H7 (cell line): ENCODE results near the gene NPAS4. TPM values are rescaled to one million over a fixed set of nuclear protein-coding genes. Genes with fewer than 3 reads are reported as not detected.
"Not testable (repeated sequence)": the region's sequence is repeated elsewhere in the genome, so short reads cannot be mapped to it uniquely, and the experiment has no call there.

Source experiments
- DNase-seq: peaks from one replicate; pipeline ENCODE4 v3.0.0; 2012
- H3K27me3 ChIP-seq: 2 replicates; pipeline ENCODE4 v1.6.0; 2011; ENCODE audit warnings: mild to moderate bottlenecking, low read length; ENCODE audit not compliant: control insufficient read depth, insufficient read depth
- H3K36me3 ChIP-seq: replicated peaks from 2 replicates; pipeline ENCODE4 v1.5.1; 2011; ENCODE audit warnings: low read length; ENCODE audit not compliant: control insufficient read depth, insufficient read depth
- H3K4me3 ChIP-seq: 2 replicates; pipeline ENCODE4 v1.5.1; 2011; ENCODE audit warnings: low read depth, mild to moderate bottlenecking, control low read depth, low read length, moderate library complexity; ENCODE audit not compliant: insufficient read depth
- total RNA-seq: library from RNA; depleted of rRNA; stranded (reverse); fragments of >200 nt; shearing (Covaris generic); gene quantifications from 2 replicates; pipeline ENCODE4 v1.2.3, GENCODE V29; 2014

Gene NPAS4
- total RNA-seq, 1 experiment from 2014 or later = not detected

DNA sequence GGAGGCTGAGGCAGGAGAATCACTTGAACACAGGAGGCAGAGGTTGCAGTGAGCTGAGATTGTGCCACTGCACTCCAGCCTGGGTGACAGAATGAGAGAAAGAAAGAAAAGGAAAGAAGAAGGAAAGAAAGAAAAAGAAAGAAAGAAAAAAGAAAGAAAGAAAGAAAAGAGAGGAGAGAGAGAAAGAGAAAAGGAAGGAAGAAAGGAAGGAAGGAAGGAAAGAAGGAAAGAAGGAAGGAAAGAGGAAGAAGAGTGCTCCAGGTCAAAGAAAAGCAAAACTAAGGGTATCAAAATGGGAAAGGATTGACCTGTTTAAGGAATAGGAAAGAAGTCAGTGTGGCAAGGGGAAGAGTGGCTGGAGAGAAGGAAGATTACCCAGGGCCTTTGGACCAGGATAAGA is 10.5 kb downstream of the NPAS4 start:
- not testable (repeated sequence) for DNase-seq, H3K36me3 ChIP-seq, H3K4me3 ChIP-seq, H3K27me3 ChIP-seq

DNA sequence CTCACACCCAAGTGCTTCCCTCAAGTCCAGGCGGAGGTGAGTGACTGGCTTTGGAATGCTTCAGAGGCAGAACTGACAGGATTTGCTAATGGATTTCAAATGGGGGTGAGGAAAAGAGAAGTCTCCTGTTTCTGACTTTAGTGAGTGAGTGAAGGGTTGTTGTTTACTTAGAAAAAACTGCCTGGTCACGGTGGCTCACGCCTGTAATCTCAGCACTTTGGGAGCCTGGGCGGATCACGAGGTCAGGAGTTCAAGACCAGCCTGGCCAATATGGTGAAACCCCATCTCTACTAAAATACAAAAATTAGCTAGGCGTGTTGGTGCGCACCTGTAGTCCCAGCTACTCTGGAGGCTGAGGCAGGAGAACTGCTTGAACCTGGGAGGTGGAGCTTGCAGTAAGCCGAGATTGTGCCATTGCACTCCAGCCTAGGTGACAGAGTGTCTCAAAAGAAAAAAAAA is 11.1 kb downstream of the NPAS4 start:
- not testable (repeated sequence) for H3K4me3 ChIP-seq, H3K27me3 ChIP-seq, DNase-seq
- H3K36me3 ChIP-seq = peaks cover 12% of the 10 kb centered on the region

DNA sequence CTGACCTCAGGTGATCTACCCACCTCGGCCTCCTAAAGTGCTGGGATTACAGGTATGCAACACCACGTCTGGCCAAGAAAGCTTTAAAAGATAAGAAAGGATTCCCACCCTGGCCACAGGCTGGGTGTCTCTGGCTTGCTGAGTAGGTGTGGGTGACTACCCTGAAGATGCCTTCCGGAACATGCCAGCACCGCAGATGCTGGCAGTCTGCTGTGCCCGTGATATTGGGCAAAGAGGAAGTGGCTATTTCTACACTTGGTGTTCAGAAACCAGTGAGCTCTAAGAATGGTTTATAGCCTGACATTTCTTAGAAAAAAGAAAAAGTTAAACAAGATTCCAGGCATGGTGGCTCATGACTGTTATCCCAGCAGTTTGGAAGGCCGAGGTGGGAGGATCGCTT is 11.8 kb downstream of the NPAS4 start:
- DNase-seq = no peak
- no peaks in the 10 kb centered on the region for H3K27me3 ChIP-seq
- no peak overlapping the region for H3K4me3 ChIP-seq
- H3K36me3 ChIP-seq = peaks cover 15% of the 10 kb centered on the region

DNA sequence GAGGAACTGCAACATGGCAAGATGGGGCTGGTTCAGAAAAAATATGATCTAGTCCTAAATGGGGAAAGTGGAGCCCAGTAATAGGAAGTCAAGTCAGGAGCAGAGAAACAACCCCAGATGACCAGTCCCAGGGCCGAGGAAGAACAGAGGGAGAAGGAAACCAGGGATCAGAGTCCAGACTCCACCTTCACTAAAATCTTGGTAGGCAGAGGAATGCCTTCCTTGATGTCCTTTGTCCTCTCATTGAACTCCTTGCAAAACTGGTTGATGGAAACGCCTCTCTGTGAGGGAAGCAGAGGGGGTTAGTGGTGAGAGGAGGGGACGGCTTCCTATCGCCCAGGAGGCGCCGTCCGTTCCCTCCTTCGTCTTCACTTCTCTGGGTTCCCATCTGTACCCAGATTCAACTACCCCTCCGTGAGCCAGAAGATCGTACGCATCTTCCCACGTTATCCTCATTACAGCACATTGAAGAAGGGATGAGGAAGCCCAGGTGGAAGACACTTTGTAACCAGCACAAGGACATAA is 17.2 kb downstream of the NPAS4 start:
- Histone ChIP-seq H3K36me3 (peaks cover 15% of the 10 kb centered on the region), H3K27me3 (no peaks in the 10 kb centered on the region), H3K4me3 (peak overlapping the region; percentile 69)
- DNase-seq = peak; percentile 59

DNA sequence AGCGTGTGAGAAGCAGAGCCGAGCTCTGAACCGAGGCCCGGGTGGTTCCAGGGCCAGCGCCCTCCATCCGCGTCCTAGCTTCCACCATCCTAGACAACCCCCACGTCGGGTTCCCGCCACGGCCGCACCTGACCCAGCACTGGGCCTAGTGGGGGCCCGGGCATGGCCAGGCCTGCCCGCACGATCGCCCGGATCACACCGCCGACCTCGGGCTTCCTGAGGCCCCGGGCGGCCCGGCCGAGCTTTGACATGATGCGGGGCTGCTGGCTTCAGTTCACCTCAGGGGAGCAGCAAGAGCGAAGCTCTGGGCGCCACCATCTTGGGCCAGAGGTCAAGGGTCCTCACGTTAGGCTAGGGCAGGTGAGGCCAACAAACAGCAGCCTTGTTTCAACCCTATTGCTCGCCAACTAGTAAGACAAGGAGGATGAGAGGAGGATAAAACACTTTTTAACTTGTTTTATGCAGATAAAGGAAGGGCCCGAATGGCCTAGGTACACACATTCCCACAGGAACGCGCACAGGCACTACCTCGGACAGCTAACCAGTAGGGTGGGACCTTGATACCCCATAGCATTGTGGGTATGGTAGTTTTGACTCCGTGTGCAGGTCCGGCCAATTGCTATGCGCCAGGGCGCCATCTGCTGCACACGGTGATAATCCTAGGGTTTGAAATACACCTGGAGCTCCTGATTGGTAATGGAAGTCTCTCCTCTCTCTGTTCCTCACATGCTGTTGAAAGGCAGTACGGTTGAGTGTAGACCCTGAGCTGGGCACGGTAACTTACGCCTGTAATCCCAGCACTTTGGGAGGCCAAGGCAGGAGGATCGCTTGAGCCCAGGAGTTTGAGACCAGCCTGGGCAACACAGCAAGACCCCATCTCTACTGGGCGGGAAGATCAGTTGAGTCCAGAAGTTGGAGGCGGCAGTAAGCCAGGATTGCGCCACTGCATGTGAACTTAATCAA is 17.9 kb downstream of the NPAS4 start, which contains the start of gene MRPL11:
TSS of gene MRPL11 (minus strand) at position 345 of the 963 bp plus-strand sequence. CDS start at position 251, 94 bp downstream.
- DNase-seq = peak; percentile 96
- Histone ChIP-seq H3K27me3 (no peaks in the 10 kb centered on the region), H3K36me3 (peaks cover 15% of the 10 kb centered on the region), H3K4me3 (peak within 1 kb of the TSS; percentile 69)

DNA sequence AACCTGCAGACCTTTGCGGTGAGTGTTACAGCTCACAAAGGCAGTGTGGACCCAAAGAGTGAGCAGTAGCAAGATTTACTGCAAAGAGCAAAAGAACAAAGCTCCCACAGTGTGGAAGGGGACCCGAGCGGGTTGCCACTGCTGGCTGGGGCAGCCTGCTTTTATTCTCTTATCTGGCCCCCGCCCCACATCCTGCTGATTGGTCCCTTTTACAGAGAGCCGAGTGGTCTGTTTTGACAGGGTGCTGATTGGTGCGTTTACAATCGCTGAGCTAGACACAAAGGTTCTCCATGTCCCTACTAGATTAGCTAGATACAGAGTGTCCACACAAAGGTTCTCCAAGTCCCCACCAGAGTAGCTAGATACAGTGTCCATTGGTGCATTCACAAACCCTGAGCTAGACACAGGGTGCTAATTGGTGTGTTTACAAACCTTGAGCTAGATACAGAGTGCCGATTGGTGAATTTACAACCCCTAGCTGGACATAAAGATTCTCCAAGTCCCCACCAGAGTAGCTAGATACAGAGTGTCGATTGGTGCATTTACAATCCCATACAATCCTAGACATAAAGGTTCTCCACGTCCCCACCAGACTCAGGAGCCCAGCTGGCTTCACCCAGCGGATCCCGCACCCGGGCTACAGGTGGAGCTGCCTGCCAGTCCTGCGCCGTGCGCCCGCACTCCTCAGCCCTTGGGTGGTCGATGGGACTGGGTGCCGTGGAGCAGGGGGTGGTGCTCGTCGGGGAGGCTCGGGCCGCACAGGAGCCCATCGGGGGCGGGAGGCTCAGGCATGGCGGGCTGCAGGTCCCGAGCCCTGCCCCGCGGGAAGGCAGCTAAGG is 19.5 kb downstream of the NPAS4 start:
- H3K27me3 ChIP-seq, H3K4me3 ChIP-seq, DNase-seq: not testable (repeated sequence)
- H3K36me3 ChIP-seq = peaks cover 12% of the 10 kb centered on the region

DNA sequence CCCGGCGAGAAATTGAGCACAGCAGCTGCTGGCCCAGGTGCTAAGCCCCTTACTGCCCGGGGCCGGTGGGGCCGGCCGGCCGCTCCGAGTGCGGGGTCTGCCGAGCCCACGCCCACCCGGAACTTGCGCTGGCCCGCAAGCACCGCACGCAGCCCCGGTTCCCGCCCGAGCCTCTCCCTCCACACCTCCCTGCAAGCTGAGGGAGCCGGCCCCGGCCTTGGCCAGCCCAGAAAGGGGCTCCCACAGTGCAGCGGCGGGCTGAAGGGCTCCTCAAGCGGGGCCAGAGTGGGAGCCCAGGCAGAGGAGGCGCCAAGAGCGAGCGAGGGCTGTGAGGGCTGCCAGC is 20.1 kb downstream of the NPAS4 start:
- not testable (repeated sequence) for DNase-seq, H3K36me3 ChIP-seq, H3K4me3 ChIP-seq, H3K27me3 ChIP-seq

DNA sequence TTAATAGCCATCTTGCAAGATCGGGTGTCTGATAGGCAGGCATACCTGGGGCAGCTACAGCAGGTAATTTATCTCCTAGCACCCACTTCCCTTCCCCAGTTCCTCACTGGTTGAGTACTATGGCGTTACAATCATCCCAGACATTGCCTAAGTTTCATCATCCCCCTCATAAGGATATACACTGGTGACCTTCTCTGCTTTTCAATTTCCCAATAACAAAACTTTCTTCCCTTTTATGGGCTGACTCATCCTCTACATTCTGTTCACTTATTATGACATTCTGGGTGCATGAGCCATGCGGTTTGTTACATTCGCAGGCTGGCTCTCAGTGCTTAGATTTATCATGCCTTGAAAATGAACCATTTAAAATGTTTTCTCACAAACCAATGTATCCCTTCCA is 22.8 kb downstream of the NPAS4 start:
- H3K4me3 ChIP-seq = no peak overlapping the region
- no peaks in the 10 kb centered on the region for H3K36me3 ChIP-seq
- DNase-seq = no peak
- H3K27me3 ChIP-seq = no peaks in the 10 kb centered on the region

DNA sequence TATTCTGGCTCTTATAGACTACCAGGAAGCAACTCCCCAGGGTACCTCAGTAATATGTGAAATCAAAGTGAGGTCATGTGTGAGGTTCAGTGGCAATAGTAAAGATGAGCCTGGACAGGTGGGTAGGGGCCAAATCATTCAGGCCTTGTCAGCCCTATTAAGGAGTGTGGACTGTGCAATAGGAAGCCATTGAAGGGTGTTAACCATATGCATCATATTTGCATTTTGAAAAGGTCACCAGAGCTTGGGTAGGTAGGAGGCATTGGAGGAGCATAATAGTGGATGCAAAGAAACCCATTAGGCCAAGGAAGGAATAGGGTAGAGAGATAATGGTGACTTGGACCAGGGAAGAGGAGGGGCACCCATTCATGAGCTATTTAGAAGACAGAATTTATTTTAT is 26.2 kb downstream of the NPAS4 start:
- Histone ChIP-seq H3K4me3 (no peak overlapping the region), H3K27me3 (no peaks in the 10 kb centered on the region), H3K36me3 (no peaks in the 10 kb centered on the region)
- DNase-seq = no peak

DNA sequence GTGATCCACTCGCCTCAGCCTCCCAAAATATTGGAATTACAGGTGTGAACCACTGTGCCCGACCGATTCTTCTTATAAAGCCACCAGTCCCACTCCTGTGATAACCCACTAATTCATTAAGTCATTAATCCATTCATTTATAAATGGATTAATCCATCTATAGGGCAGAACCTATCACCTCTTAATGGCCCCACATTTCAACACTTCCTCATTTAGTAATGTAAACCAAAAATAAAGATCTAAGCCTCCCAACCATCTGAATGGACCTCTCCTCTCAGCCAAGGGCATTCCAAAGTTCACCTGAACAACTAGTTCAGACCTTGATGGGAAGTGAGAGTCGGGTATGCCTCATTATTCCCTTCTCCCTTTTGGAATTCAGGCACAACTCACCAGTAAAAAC is 27.7 kb downstream of the NPAS4 start:
- DNase-seq = no peak
- Histone ChIP-seq H3K4me3 (no peak overlapping the region), H3K36me3 (no peaks in the 10 kb centered on the region), H3K27me3 (no peaks in the 10 kb centered on the region)

DNA sequence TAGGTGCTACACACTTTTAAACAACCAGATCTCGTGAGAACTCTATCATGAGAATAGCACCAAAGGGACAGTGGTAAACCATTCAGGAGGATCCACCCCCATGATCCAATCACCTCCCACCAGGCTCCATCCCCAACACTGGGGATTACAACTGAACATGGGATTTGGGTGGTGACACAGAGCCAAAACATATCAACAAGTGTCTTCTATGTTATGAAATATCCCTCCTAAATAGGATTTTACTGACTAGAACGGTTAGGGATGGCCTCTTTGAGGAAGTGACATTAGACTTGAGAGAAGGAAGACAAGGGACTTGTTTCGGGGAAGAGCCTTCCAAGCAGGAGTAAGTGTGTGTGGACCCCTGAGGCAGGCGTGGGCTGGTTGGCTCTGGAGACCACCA is 29.7 kb downstream of the NPAS4 start:
- H3K36me3 ChIP-seq = no peaks in the 10 kb centered on the region
- no peak overlapping the region for H3K4me3 ChIP-seq
- no peaks in the 10 kb centered on the region; the same call in 1 of the 2 replicates for H3K27me3 ChIP-seq

DNA sequence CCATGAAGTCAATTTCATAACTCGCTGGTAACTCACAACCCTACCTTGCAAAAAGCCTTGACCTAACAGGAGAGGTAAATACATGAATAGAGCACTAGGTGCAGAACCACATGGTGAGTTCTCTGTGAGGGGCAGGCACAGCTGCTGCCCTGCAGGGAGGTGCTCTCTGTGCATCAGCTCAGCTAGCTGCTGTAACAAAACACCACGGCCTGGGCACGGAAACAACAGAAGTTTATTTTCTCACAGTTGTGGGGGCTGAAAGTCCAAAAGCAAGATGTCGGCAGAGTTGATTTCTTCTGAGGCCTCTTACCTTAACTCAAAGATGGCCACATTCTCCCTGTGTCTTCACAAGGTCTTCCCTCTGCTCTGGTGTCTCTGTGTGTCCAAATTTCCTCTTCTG is 30.8 kb downstream of the NPAS4 start:
- no peak for DNase-seq
- Histone ChIP-seq H3K27me3 (no peaks in the 10 kb centered on the region; the same call in 1 of the 2 replicates), H3K4me3 (no peak overlapping the region), H3K36me3 (no peaks in the 10 kb centered on the region)

More for the DNA sequence above, 29.7 kb downstream of the NPAS4 start:
- no peak for DNase-seq

DNA sequence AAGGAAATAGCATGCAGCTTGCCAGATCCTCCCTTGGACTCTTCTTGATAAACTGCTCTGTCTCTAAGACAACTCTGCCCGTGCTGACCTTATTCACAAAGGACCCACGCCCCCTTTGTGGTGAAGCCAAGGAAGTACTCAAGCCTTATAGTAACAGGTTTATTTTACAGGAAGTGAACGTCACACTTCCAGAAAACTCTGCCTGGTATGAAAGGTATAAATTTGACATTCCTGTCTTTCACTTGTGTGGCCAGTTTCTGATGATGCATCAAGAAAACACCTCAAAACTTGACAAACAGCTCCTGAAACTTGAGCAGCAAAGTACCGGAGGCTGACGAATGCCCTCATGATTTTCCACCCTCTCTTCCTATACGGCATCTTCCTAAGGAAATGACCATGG is 33.4 kb downstream of the NPAS4 start:
- Histone ChIP-seq H3K36me3 (no peaks in the 10 kb centered on the region), H3K4me3 (no peak overlapping the region)
- DNase-seq = peak; percentile 28

DNA sequence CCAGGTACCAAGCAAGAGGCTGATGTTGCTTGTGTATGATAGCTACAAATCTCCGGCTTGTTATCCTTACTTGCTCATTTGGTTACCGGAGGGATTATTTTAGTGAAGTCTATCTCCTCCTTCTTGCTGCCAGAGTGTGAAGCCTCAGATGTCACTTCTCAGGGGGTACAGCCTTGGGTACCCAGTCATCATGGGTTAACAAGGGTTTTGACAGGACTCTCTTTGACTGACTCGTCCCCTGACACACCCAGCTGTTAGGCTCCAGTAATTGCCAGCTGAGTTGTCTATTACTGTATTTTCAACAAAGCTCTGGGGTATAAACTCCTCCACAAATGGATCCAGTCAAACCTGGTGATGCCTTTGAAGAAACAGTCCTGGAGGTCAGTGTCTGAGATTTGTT is 34.0 kb downstream of the NPAS4 start:
- H3K27me3 ChIP-seq = no peaks in the 10 kb centered on the region; the same call in 1 of the 2 replicates
- DNase-seq = no peak
- no peaks in the 10 kb centered on the region for H3K36me3 ChIP-seq
- no peak overlapping the region for H3K4me3 ChIP-seq

More for the DNA sequence above, 33.4 kb downstream of the NPAS4 start:
- no peaks in the 10 kb centered on the region; the same call in 1 of the 2 replicates for H3K27me3 ChIP-seq
